HG03135 (cell line): ENCODE measurements around the gene MYORG.
"Not testable (repeated sequence)": the region's sequence is repeated elsewhere in the genome, so short reads cannot be mapped to it uniquely, and the experiment has no call there.

Experiments
- ATAC-seq: cut with Tn5 transposase; IDR thresholded peaks from one replicate; pipeline ENCODE4 v1.9.1; 2021; ENCODE audit warnings: mild to moderate bottlenecking, moderate library complexity; ENCODE audit not compliant: unreplicated experiment

The MYORG gene

DNA sequence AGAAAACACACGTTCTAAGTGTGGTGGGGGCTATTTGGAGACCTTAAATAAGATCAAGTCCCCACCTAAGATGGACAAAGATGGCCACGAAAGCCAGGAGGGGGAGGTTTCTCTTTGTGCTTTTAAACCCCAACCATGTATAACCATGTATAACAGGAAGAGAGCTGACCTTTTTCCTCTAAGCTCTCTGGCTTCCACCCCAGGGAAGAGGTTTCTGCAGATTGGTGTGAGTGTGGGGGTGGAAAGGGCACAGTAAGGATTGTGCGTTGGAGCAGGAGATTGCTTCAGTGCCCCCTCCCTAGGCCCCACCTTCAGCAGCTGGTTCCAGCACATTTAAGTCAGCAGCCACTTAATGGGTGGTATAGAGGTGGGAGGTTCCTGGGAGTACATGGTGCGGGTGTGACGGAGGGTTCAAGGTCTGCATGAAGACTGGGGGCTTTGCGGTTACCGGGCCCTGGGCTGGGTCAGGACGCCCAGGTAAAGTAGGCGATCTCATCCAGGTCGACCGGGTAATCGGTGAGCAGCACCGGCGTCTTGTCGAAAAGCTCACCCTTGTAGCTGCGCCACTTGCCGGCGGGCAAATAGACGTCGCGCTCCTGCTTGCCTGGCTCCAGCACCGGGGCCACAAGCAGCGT is 6.2 kb downstream of the MYORG start:
- ATAC-seq, result no peak

DNA sequence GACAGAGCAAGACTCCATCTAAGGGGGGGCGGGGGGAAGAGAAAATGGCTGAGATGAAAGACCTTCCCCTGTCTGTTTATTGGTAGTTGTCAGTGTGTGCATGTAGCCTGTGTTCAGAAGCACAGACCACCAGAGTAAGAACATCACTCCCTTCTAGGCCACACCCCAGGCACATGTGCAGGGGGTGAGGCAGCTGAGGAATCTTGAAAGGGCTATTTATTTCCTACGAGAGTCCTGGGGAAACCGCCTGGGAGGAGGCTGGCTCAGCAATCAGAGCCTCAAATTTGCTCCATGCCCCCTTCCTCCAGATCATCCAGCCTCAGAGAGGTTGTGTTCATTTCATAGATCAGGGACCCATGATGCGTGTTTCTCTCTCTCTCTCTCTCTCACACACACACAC is 7.1 kb downstream of the MYORG start:
- no peak for ATAC-seq

DNA sequence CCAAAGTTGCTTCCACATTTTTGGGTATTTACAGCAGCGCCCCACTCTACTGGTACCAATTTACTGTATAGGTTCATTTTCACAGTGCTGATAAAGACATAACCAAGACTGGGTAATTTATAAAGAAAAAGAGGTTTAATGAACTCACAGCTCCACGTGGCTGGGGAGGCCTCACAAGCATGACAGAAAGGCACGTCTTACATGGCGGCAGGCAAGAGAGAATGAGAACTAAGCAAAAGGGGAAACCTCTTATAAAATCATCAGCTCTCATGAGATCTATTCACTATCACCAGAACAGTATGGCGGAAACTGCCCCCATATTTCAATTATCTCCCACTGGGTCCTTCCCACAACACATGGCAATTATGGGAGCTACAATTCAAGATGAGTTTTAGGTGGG is 7.9 kb downstream of the MYORG start:
- not testable (repeated sequence) for ATAC-seq

DNA sequence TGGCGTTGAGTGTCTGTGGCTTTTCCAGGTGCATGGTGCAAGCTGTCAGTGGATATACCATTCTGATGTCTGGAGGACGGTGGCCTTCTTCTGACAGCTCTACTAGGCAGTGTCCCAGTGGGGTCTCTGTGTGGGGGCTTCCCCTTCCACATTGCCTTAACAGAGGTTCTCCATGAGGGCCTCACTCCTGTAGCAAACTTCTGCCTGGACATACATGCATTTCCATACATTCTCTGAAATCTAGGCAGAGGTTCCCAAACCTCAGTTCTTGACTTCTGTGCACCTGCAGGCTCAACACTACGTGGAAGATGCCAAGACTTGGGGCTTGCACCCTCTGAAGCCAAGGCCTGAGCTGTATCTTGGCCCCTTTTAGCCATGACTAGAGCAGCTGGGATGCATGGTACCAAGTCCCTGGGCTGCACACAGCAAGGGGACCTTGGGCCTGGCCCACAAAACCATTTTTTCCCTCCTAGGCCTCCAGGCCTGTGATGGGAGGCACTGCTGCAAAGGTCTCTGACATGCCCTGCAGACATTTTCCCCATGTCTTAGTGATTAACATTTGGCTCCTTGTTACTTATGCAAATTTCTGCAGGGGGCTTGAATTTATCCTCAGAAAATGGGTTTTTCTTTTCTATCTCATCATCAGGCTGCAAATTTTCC is 8.8 kb downstream of the MYORG start:
- ATAC-seq, result not testable (repeated sequence)

DNA sequence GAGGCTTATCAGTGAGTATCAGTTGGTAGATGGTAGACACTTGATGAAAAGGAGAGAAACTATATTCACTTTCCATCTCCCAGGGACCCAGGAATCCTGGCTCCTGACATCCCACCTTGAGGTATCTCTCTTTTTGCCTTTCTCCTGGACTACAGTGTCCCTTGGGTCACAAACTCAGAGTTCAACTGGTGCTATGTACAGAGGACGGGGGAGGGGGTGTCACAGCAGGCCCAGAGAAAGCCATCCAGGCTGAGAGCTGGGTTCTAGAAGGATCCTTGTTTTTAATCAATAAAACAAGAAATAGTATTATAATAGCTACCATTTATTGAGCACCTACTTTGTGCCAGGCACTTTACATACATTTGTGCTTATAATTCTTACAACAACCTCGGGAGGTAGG is 10.3 kb downstream of the MYORG start:
- no peak for ATAC-seq

DNA sequence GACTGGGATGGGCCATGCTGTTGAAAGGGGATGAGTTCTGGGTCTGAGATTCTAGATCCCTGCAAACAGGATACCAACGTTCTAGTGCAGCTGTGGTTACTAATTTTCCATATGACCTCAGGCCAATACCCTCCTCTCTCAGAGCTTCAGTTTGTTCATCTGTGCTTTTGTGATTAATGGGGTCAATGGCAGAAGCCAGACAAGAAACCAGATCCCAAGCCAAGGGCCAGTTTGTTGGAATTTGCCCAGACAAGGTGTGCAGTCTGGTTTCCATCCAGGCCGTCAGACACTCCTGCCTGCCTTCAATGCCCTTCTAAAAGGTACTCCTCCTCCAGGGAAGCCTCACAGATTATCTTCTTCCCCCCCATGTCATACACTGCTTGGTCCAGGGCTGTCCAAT is 11.4 kb downstream of the MYORG start:
- ATAC-seq, result no peak

DNA sequence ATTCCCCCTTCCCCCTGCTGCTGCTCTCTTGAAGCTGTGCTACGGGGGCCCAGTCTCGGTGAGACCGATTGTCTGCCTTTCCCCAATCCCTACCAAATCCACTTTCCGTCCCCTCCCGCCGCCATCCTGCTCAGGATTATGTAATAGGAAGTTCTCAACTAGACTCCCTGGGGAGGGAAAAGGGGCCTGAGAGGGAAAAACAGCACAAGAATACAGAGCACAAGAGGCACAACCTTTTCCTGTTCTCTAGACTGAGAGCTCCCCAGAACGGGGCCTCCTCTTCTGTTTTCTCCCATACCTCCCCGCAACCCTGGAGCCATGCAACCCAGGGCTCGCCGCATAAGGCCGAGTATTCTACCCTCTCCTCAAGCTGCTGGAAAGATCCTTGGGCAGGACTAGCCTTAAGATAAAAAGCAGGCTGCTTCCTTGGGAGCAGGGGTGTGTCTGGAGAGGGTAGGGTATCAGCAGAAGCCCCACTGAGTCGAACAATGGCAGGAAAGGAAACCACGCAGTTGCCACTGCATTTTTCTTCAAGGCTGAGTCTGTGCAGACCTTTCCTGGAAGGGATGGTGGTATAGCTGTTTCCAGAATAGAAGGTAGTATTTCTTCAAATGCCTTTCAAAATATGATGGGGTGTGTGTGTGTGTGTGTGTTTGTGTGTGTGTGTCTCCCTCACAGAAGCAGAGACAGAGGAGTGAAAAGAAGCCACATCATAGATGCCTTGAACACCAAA is 12.9 kb downstream of the MYORG start:
- no peak for ATAC-seq

DNA sequence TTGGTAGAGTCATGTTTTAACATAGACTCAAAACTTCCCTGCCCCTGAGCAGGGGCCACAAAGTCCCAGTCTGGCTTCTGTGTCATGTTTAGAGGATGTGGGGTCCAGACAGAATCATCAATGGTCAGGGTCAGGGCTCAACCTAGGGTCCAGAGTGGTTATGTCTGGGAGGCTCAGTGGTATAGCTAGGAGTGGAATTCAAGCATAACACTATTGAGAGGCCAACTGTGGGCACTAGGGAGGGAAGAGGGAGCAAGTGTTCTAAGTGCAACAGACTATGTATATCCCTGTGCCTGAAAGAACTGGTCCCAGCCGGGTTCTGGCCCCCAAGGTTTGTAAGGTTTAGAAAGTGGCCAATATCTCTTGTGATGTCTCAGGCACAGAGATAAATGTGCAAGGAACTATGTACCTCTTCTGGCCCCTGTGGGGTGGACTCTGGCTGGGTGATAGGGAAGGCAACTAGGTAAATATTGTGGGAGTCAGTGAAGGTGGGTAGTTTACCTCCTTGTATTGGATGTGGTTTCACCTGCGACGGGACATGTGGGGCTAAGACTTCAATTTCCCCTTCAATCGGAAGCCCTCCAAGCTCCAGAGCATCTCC is 14.0 kb downstream of the MYORG start:
- ATAC-seq, result no peak

DNA sequence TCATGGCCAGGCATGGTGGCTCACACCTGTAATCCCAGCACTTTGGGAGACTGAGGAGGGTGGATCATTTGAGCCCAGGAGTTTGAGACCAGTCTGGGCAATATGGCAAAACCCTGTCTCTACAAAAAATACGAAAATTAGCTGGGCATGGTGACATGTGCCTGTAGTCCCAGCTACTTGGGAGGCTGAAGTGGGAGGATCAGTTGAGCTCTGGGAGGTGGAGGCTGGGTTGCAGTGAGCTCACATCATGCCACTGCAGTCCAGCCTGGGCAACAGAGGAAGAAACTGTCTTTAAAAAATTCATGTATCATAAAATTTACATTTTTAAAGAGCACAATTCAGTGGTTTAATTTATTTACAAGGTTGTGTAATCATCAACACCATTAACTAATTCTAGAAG is 23.7 kb downstream of the MYORG start:
- ATAC-seq, result not testable (repeated sequence)

DNA sequence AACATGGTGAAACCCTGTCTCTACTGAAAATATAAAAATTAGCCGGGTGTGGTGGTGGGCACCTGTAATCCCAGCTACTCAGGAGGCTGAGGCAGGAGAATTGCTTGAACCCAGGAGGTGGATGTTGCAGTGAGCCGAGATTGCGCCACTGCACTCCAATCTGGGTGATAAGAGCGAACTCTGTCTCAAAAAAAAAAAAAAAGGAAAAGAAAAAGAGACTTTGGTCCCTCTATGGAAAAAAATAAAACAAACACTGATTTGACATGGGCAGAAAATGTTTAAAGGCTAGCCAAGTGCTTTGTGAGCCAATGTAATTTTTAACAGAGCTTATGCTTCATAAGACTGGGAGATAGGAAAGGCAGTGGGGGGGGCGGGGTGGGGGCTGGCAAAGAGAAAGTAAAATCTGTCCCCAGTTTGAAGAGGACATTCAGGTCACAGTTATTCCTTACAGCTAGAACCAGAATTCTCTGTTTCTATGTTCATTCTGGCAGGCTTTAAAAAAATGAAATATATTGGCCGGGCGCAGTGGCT is 24.5 kb downstream of the MYORG start:
- not testable (repeated sequence) for ATAC-seq

DNA sequence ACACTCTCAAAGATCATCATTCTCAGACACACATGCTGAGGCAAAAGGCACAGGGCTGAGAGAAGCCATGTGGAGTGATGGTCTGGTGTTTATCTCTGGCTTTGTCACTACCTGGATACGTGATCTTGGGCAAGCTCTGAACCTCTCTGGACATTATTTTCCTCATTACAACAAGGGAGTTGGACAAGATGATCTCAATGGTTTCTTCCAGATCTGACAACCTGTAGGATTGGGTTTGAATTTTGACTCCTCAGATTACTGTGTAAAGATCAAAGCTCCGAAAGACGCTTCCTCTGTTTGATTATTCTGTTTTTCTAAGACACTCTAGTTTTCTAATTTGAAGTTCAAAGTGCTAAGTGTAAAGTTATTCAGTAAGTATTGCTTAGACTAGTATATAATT is 27.4 kb downstream of the MYORG start:
- no peak for ATAC-seq

DNA sequence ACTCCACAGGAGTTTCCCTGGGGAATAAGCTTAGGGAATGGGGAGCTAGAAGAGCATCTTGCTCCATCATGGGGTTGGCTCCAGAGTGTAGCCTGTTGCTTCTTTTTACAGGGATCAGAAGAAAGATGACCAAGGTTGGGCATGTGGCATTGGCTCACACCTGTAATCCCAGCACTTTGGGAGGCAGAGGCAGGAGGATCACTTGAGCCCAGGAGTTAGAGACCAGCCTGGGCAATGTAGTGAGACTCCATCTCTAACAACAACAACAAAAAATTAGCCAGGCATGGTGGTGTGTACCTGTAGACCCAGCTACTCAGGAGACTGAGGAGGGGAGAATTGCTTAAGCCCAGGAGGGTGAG is 28.9 kb downstream of the MYORG start:
- ATAC-seq, result no peak

DNA sequence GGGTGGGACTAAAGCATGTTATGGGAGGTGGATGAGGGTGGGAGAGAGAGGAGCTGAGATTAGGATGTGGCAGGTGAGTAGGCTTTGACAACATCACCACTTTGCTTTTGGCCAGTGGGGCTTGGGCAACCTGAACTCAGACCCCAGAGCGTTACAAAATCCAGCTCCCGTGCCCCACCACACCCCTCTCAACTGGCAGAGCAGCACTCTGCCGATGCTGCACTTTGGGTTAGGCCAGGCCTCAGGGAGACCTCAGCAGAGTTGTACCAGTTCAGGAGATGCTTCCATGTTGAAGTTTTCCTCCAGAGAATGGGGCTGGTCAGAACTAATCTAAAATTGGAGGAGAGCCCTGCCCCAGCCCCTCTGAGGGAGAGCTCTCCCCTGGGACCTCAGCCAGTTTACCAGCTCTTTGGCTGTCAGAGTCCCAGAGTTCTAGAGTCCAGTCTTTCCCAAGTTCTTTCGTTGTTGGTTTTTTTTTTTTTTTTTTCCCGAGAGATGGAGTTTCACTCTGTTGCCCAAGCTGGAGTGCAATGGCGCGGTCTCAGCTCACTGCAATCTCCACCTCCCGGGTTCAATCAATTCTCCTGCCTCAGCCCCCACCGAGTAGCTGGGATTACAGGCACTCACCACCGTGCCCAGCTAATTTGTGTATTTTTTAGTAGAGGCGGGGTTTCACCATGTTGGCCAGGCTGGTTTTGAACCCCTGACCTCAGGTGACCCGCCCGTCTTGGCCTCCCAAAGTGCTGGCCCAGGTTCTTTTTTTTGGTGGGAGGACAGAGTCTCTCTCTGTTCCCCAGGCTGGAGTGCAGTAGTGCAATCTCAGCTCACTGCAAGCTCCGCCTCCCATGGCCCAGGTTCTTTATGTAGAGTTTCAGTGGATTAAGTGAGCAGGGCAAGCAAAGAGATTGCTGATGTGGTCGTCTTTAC is 29.6 kb downstream of the MYORG start:
- no peak for ATAC-seq

DNA sequence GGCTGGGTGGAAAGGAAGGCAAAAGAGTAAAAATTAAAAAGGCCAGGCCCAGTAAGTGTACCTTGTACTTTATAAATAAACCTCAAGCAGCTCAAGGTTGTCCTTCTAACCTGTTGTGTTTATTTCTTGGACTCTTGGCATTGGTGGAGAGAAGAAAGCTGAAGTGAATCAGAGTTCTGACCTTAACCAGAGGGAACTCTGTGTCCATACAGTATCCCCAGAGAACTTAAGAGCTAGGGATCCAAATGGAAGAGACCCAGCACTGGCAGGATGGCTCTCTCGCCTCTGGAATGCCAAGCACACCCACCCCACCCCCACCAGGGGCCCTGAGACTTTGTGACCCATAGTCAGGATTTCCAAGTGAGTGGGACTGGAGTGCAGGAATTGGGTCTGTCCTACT is 33.1 kb downstream of the MYORG start:
- no peak for ATAC-seq

DNA sequence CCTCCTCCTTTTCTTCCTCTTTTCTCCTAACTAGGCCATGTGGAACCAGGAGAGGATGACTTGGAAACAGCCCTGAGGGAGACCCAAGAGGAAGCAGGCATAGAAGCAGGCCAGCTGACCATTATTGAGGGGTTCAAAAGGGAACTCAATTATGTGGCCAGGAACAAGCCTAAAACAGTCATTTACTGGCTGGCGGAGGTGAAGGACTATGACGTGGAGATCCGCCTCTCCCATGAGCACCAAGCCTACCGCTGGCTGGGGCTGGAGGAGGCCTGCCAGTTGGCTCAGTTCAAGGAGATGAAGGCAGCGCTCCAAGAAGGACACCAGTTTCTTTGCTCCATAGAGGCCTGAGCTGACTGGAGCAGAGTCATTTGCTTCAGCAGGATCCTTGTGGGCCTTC is 33.6 kb downstream of the MYORG start:
- ATAC-seq, result no peak

DNA sequence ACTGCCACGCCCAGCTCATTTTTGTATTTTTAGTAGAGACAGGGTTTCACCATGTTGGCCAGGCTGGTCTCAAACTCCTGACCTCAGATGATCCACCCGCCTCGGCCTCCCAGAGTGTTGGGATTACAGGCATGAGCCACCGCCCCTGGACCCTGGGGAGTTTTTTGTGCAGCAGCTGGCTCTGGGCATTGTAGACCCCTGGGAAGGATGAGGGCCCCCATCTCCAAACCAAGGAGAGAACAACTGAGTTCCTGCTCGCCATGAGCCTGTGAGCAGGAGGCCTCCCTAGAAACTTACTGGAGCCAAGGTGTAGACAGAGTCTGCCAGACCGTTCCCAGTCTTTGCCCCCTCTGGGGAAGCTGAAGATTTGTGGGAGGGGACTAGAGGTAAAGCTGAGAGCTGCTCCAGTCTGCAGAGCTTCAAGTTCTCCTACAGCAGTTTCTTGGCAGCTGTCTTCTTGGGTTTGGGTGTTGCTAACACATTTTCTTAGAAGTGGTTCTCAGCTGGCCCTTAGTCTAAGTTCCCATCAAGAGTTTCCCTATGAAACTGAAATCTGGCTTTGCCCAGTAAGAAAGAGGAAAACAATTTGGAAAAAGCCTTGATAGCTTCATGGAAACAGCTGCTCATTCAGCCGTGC is 34.9 kb downstream of the MYORG start:
- ATAC-seq, result no peak

DNA sequence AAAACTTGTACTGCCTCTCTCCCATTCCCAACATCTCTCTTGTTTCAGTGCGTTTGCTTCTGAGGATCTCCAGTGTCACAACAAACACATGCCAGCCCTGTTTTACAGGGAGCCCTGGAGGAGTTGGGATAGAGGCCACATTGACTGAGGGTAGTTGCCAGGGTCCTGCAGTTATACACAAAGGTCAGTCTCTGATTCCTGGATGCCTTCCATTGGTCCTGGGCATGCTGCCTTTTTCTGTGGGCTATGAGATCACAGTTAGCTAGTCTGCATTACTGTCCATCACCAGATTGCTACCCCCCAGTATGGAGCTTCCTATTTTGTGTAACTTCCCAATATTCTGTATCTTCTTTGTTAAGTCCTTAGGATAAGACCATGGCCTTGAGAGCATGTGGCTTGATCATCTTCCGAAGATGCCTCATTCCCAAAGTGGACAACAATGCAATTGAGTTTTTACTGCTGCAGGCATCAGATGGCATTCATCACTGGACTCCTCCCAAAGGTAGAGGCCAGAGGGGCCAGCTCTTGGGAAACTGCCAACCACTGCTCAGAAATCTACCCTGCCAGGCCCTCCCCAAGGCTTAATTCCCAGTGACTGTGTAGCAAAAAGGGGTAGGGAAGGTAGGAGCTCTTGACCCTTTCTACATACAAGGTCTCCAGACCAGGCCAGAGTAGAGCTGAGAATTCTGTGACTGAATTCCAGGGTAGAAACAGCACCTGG is 37.9 kb downstream of the MYORG start:
- no peak for ATAC-seq

DNA sequence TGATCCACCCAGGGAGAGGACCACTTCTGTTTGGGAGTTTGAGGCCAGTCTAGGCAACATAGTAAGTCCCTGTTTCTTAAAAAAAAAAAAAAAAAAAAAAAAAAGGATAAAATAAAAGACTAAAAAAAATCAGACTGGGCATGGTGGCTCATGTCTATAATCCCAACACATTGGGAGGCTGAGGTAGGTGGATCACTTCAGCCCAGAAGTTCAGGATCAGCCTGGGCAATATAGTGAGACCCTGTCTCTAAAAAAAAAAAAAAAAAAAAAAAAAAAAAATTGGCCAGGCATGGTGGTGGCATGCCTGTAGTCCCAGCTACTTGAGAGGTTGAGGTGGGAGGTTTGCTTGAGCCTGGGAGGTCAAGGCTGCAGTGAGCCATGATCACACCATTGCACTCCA is 38.6 kb downstream of the MYORG start:
- ATAC-seq, result not testable (repeated sequence)

DNA sequence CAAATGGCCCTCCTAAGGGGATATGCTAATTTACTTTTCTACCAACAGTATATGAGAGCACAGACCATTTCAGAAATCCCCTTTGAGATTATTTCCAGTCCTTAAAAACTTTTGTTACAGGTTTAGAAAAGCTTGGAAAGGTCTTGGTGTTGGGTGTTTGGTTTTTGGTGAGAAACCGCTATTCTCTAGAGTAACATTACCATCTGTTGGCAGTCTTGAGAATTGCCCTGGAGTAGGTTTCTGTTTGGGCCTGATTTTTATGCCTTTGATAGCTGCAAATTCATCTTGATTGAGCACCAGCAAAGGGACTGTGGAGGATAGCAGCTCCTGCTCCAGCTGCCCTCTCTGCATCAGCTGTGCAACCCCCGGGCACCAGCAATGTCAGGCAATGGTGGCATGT is 39.3 kb downstream of the MYORG start:
- no peak for ATAC-seq

DNA sequence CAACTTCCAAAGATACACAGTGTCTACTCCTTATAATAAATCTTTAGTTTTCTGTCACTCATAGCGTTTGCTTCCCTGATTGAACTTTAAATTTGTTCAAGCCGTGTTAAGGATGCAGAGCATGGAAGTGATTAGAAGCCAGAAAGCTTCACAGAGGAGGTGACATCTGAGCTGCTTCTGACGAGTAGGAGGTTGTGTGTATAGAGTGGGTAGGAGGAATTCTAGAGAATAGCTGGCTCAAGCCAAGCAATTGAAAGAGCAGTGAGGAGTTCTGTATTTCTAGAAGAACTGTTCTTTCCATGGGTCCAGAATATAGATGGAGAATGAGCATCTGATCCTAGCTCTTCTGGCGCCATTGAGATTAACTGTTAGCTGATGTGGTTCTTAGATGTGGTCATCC is 41.3 kb downstream of the MYORG start:
- no peak for ATAC-seq
